Stimulated activated CD4-positive, alpha-beta T cell treated with anti-CD3 and anti-CD28 coated beads, Interleukin-1b, Interleukin-23, amount 100 ng/mL, for 4 hours (primary cell): ENCODE measurements around the gene TBC1D22A.

Experiments
- DNase-seq, 2 donors: peaks; one replicate each; pipeline ENCODE4 v3.0.0-alpha.2; 2020; ENCODE audit warnings: low read depth in 2 of 2

The TBC1D22A gene

GRCh38 chr22:46834021-46834737, 71.7 kb downstream of the TBC1D22A start:
- DNase-seq, result no peak

- no peak for DNase-seq
These were observed 72.8 kb downstream of the TBC1D22A start for GRCh38 chr22:46835288-46835687.

GRCh38 chr22:46835693-46836092, 73.2 kb downstream of the TBC1D22A start:
- DNase-seq, result no peak

- no peak for DNase-seq
These were observed 79.1 kb downstream of the TBC1D22A start for GRCh38 chr22:46841522-46841921.

GRCh38 chr22:46842606-46843005, 80.2 kb downstream of the TBC1D22A start:
- no peak for DNase-seq

GRCh38 chr22:46843821-46844255, 81.4 kb downstream of the TBC1D22A start:
- no peak for DNase-seq

GRCh38 chr22:46844606-46845210, 82.3 kb downstream of the TBC1D22A start:
- DNase-seq, result no peak

- no peak for DNase-seq
These were observed 83.1 kb downstream of the TBC1D22A start for GRCh38 chr22:46845296-46846149.

GRCh38 chr22:46846150-46846831, 83.8 kb downstream of the TBC1D22A start:
- DNase-seq, result peak in 1 of 2 donors; percentile 12

- DNase-seq, result no peak
These were observed 84.4 kb downstream of the TBC1D22A start for GRCh38 chr22:46846832-46847355.

GRCh38 chr22:46848197-46848596, 85.7 kb downstream of the TBC1D22A start:
- no peak for DNase-seq

GRCh38 chr22:46849101-46849500, 86.7 kb downstream of the TBC1D22A start:
- no peak for DNase-seq

- no peak for DNase-seq
These were observed 87.5 kb downstream of the TBC1D22A start for GRCh38 chr22:46849951-46850350.

GRCh38 chr22:46851311-46851710, 88.9 kb downstream of the TBC1D22A start:
- DNase-seq, result no peak

- DNase-seq, result no peak
These were observed 89.5 kb downstream of the TBC1D22A start for GRCh38 chr22:46851941-46852340.

- no peak for DNase-seq
These were observed 90.3 kb downstream of the TBC1D22A start for GRCh38 chr22:46852771-46853170.

GRCh38 chr22:46853191-46853590, 90.7 kb downstream of the TBC1D22A start:
- DNase-seq, result no peak

- no peak for DNase-seq
These were observed 91.8 kb downstream of the TBC1D22A start for GRCh38 chr22:46854125-46854870.

- DNase-seq, result no peak
These were observed 93.2 kb downstream of the TBC1D22A start for GRCh38 chr22:46855681-46856080.

GRCh38 chr22:46856661-46857060, 94.2 kb downstream of the TBC1D22A start:
- no peak for DNase-seq
